K562 (cell line): ENCODE results near the gene VAMP8. TPM values are rescaled to one million over a fixed set of nuclear protein-coding genes. Genes with fewer than 3 reads are reported as not detected.

Experiments used
- CBX2 ChIP-seq: fragments of 200-600 bp; sonication (generic); IDR thresholded peaks from one replicate; pipeline ENCODE4 v1.6.1; 2012; ENCODE audit warnings: mild to moderate bottlenecking, low read length, inconsistent platforms; ENCODE audit not compliant: insufficient read depth, poor library complexity, severe bottlenecking
- CCAR2 ChIP-seq: fragments of 200-400 bp; formaldehyde crosslinking; IDR thresholded peaks from 2 replicates; pipeline ENCODE4 v1.6.1; 2017; ENCODE audit warnings: mild to moderate bottlenecking, low read depth, low read length
- DDX20 ChIP-seq: fragments of 450-650 bp; IDR thresholded peaks from 2 replicates; pipeline ENCODE4 v1.6.1; 2016; ENCODE audit warnings: missing genetic modification characterization, low read depth, mild to moderate bottlenecking, missing compliant biosample characterization, moderate library complexity
- EGR1 ChIP-seq: fragments of 450-650 bp; conservative IDR thresholded peaks from 2 replicates; pipeline ENCODE4 v1.6.1; 2017; ENCODE audit warnings: mild to moderate bottlenecking
- FIP1L1 ChIP-seq: fragments of 200-400 bp; formaldehyde crosslinking; IDR thresholded peaks from 2 replicates; pipeline ENCODE4 v1.6.1; 2018; ENCODE audit warnings: mild to moderate bottlenecking, low read depth, low read length; ENCODE audit not compliant: poor library complexity, severe bottlenecking
- NFATC3 ChIP-seq: fragments of 450-650 bp; IDR thresholded peaks from 2 replicates; pipeline ENCODE4 v1.6.1; 2017; ENCODE audit warnings: mild to moderate bottlenecking
- PPARD ChIP-seq: fragments of 250-450 bp; sonication (Bioruptor Pico); IDR thresholded peaks from 2 replicates; pipeline ENCODE4 v1.8.0; 2022; ENCODE audit warnings: inconsistent platforms, mild to moderate bottlenecking, moderate library complexity
- PRMT5 ChIP-seq: sonication (generic); formaldehyde crosslinking; IDR thresholded peaks from 2 replicates; pipeline ENCODE4 v1.5.0; 2020; ENCODE audit warnings: missing genetic modification reagents
- PYGO2 ChIP-seq: fragments of 450-650 bp; IDR thresholded peaks from 2 replicates; pipeline ENCODE4 v1.6.1; 2016; ENCODE audit warnings: mild to moderate bottlenecking, missing genetic modification characterization, moderate library complexity, missing compliant biosample characterization
- RBFOX2 ChIP-seq: fragments of 200-400 bp; formaldehyde crosslinking; IDR thresholded peaks from 2 replicates; pipeline ENCODE4 v1.6.1; 2017; ENCODE audit warnings: low read depth, mild to moderate bottlenecking, low read length, moderate library complexity
- RCOR1 ChIP-seq, 2 experiments: IDR thresholded peaks; 2 replicates each; pipeline ENCODE4 v1.6.1; 2012; ENCODE audit warnings: low read depth in 2 of 2, low read length in 2 of 2, borderline replicate concordance in 1 of 2, improper control_type of control experiment in 1 of 2
- SIN3A ChIP-seq, 2 experiments: fragments of 150-350 bp in 1 of 2; IDR thresholded peaks; 2 replicates each; pipeline ENCODE4 v1.6.1; 2011 to 2016; ENCODE audit warnings: borderline replicate concordance in 2 of 2, low read depth in 2 of 2, low read length in 2 of 2, mild to moderate bottlenecking in 2 of 2, moderate library complexity in 2 of 2; ENCODE audit not compliant: control insufficient read depth in 1 of 2
- SMARCA5 ChIP-seq: fragments of 450-650 bp; IDR thresholded peaks from 2 replicates; pipeline ENCODE4 v1.6.1; 2016
- STAG1 ChIP-seq: sonication (generic); formaldehyde crosslinking; IDR thresholded peaks from 2 replicates; pipeline ENCODE4 v1.5.0; 2020; ENCODE audit warnings: missing genetic modification reagents, borderline replicate concordance
- ZBTB33 ChIP-seq: sonication (generic); formaldehyde crosslinking; IDR thresholded peaks from 2 replicates; pipeline ENCODE4 v1.8.1; 2023; ENCODE audit warnings: mild to moderate bottlenecking, missing genetic modification reagents
- ZFP36 ChIP-seq: fragments of 150-350 bp; IDR thresholded peaks from 2 replicates; pipeline ENCODE4 v1.6.1; 2018; ENCODE audit warnings: low read length, low read depth; ENCODE audit not compliant: partially characterized antibody
- ZNF785 ChIP-seq: fragments of 250-450 bp; sonication (Bioruptor Pico); IDR thresholded peaks from 2 replicates; pipeline ENCODE4 v1.4.0; 2020; ENCODE audit warnings: mild to moderate bottlenecking
- polyA plus RNA-seq, 8 experiments: library from polyadenylated mRNA; depleted of rRNA in 4 of 8; stranded (reverse) in 5 of 8; unstranded in 3 of 8; fragments of >200 nt; fragmentation: Nextera tagmentation in 2 of 8; fragmentation: Illumina TruSeq in 1 of 8; extraction: Ambion mirVana in 2 of 8; extraction: Trizol in 1 of 8; gene quantifications; 2 replicates each; pipeline versions ENCODE4 v1.2.1 to v1.2.3, GENCODE V29; 2011 to 2014; ENCODE audit warnings: inconsistent platforms in 1 of 8, missing spikeins in 1 of 8
- total RNA-seq, 7 experiments: library from RNA; depleted of rRNA in 6 of 7; stranded (reverse); fragments of >200 nt in 6 of 7; fragmentation: Illumina TruSeq in 2 of 7; extraction: Trizol in 2 of 7; gene quantifications; 2 replicates each; pipeline versions ENCODE4 v1.2.1 to v1.2.3, GENCODE V29; 2011 to 2021; ENCODE audit warnings: low replicate concordance in 1 of 7
- TF ChIP-seq, protein P1 (sequence below): sonication (generic); formaldehyde crosslinking; IDR thresholded peaks from 2 replicates; pipeline ENCODE4 v1.8.0; 2022; ENCODE audit warnings: mild to moderate bottlenecking, missing genetic modification reagents
- TF ChIP-seq, protein P2 (sequence below): fragments of 450-650 bp; formaldehyde crosslinking; IDR thresholded peaks from 2 replicates; pipeline ENCODE4 v1.4.0; 2020; ENCODE audit warnings: mild to moderate bottlenecking, mixed read lengths
- TF ChIP-seq, protein P3 (sequence below): fragments of 200-400 bp; formaldehyde crosslinking; IDR thresholded peaks from 2 replicates; pipeline ENCODE4 v1.6.1; 2017; ENCODE audit warnings: mild to moderate bottlenecking, low read depth, low read length, moderate library complexity

The VAMP8 gene
- total and polyA plus RNA-seq, 9 of the 15 experiments (the other 6 are each of a cell fraction or from before 2014, with no cell fraction given) = 107 to 571 (median 248) TPM

- TF ChIP-seq, protein P1, sequence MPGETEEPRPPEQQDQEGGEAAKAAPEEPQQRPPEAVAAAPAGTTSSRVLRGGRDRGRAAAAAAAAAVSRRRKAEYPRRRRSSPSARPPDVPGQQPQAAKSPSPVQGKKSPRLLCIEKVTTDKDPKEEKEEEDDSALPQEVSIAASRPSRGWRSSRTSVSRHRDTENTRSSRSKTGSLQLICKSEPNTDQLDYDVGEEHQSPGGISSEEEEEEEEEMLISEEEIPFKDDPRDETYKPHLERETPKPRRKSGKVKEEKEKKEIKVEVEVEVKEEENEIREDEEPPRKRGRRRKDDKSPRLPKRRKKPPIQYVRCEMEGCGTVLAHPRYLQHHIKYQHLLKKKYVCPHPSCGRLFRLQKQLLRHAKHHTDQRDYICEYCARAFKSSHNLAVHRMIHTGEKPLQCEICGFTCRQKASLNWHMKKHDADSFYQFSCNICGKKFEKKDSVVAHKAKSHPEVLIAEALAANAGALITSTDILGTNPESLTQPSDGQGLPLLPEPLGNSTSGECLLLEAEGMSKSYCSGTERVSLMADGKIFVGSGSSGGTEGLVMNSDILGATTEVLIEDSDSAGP = no peak
- TF ChIP-seq SMARCA5 = no peak
- TF ChIP-seq STAG1 (CRISPR knock-in tag) = no peak
- no peak for TF ChIP-seq ZBTB33 (CRISPR knock-in tag)
- no peak for TF ChIP-seq NFATC3
- no peak for TF ChIP-seq EGR1
- no peak for TF ChIP-seq FIP1L1
- TF ChIP-seq RCOR1 (IDR thresholded peaks at IDR 0.05; ENCODE audit: borderline replicate concordance in 1 of 2, low read depth in 2 of 2, low read length in 2 of 2) = no peak
- TF ChIP-seq, protein P2, sequence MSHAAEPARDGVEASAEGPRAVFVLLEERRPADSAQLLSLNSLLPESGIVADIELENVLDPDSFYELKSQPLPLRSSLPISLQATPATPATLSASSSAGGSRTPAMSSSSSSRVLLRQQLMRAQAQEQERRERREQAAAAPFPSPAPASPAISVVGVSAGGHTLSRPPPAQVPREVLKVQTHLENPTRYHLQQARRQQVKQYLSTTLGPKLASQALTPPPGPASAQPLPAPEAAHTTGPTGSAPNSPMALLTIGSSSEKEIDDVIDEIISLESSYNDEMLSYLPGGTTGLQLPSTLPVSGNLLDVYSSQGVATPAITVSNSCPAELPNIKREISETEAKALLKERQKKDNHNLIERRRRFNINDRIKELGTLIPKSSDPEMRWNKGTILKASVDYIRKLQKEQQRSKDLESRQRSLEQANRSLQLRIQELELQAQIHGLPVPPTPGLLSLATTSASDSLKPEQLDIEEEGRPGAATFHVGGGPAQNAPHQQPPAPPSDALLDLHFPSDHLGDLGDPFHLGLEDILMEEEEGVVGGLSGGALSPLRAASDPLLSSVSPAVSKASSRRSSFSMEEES (CRISPR knock-in tag) = no peak
- no peak for TF ChIP-seq SIN3A (IDR thresholded peaks at IDR 0.05; ENCODE audit: borderline replicate concordance in 2 of 2, control insufficient read depth in 1 of 2, low read depth in 2 of 2, low read length in 2 of 2)
- no peak for TF ChIP-seq ZFP36
- TF ChIP-seq ZNF785 (CRISPR knock-in tag) = no peak
- TF ChIP-seq, protein P3, sequence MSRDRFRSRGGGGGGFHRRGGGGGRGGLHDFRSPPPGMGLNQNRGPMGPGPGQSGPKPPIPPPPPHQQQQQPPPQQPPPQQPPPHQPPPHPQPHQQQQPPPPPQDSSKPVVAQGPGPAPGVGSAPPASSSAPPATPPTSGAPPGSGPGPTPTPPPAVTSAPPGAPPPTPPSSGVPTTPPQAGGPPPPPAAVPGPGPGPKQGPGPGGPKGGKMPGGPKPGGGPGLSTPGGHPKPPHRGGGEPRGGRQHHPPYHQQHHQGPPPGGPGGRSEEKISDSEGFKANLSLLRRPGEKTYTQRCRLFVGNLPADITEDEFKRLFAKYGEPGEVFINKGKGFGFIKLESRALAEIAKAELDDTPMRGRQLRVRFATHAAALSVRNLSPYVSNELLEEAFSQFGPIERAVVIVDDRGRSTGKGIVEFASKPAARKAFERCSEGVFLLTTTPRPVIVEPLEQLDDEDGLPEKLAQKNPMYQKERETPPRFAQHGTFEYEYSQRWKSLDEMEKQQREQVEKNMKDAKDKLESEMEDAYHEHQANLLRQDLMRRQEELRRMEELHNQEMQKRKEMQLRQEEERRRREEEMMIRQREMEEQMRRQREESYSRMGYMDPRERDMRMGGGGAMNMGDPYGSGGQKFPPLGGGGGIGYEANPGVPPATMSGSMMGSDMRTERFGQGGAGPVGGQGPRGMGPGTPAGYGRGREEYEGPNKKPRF = no peak
- TF ChIP-seq DDX20 = no peak
- TF ChIP-seq PRMT5 (CRISPR knock-in tag) = no peak
- TF ChIP-seq PPARD (CRISPR knock-in tag) = no peak
- TF ChIP-seq CBX2 = no peak
- peak; percentile 47 for TF ChIP-seq RBFOX2
- no peak for TF ChIP-seq CCAR2
- TF ChIP-seq PYGO2 = no peak; the same call in 1 of the 2 replicates
Measured at GRCh38 chr2:85578243-85579180, 1.1 kb downstream of the VAMP8 start (continued).
